Measurements from ENCODE around the gene RYR3. TPM values are rescaled to one million over a fixed set of nuclear protein-coding genes. Genes with fewer than 3 reads are reported as not detected.
A peak's percentile ranks its signal among the peaks of the same experiment; 100 is the strongest.

Gene RYR3
- total RNA-seq, 2 experiments from 2014 or later: not detected

GRCh38 chr15:33641069-33641468, 330.3 kb downstream of the RYR3 start:
- H3K4me1 Mint-ChIP-seq (ENCODE audit: low read depth): no peaks in the 10 kb centered on the region
- no peaks in the 10 kb centered on the region for H3K9me3 Mint-ChIP-seq
- H3K27ac Mint-ChIP-seq: no peak overlapping the region
- ChIA-PET POLR2A (no interaction called here), CTCF (interaction anchor here (1.4 kb wide), 1 partner anchor 8 kb away, joined by 4 read pairs; no protein-coding TSS in a partner anchor)
- no peak for DNase-seq
- no peak overlapping the region for H3K4me3 Mint-ChIP-seq
- peaks cover 4% of the 10 kb centered on the region for H3K27me3 Mint-ChIP-seq
- intact Hi-C loops (cut with micrococcal nuclease): no loop called here
- no peak for ATAC-seq
- no peak for TF ChIP-seq CTCF (IDR thresholded peaks at IDR 0.05)
- no peaks in the 10 kb centered on the region for H3K36me3 Mint-ChIP-seq (ENCODE audit: low read depth)

GRCh38 chr15:33644304-33644703, 333.5 kb downstream of the RYR3 start:
- no peak overlapping the region for H3K27ac Mint-ChIP-seq
- H3K4me3 Mint-ChIP-seq: no peak overlapping the region
- ChIA-PET CTCF (no interaction called here), POLR2A (no interaction called here)
- no peaks in the 10 kb centered on the region for H3K4me1 Mint-ChIP-seq (ENCODE audit: low read depth)
- no peak for TF ChIP-seq CTCF (IDR thresholded peaks at IDR 0.05)
- H3K27me3 Mint-ChIP-seq: peaks cover 2% of the 10 kb centered on the region
- no peak for ATAC-seq
- no peaks in the 10 kb centered on the region for H3K9me3 Mint-ChIP-seq
- H3K36me3 Mint-ChIP-seq (ENCODE audit: low read depth): no peaks in the 10 kb centered on the region
- intact Hi-C loops (cut with micrococcal nuclease): no loop called here
- no peak for DNase-seq

- Mint-ChIP-seq H3K27ac (no peak overlapping the region), H3K27me3 (peaks cover 2% of the 10 kb centered on the region), H3K4me3 (no peak overlapping the region), H3K36me3 (ENCODE audit: low read depth) (no peaks in the 10 kb centered on the region), H3K4me1 (ENCODE audit: low read depth) (no peaks in the 10 kb centered on the region), H3K9me3 (no peaks in the 10 kb centered on the region)
- intact Hi-C loops (cut with micrococcal nuclease): no loop called here
- POLR2A ChIA-PET: no interaction called here
- no peak for TF ChIP-seq CTCF (IDR thresholded peaks at IDR 0.05)
- CTCF ChIA-PET: no interaction called here
- DNase-seq: no peak
- no peak for ATAC-seq
Observed at GRCh38 chr15:33646744-33647143, 336.0 kb downstream of the RYR3 start.

- no peak for TF ChIP-seq CTCF (IDR thresholded peaks at IDR 0.05)
- H3K27ac Mint-ChIP-seq: peak overlapping the region; percentile 14
- no peaks in the 10 kb centered on the region for H3K4me1 Mint-ChIP-seq (ENCODE audit: low read depth)
- H3K9me3 Mint-ChIP-seq: no peaks in the 10 kb centered on the region
- H3K4me3 Mint-ChIP-seq: no peak overlapping the region
- DNase-seq: no peak
- no peaks in the 10 kb centered on the region for H3K27me3 Mint-ChIP-seq
- H3K36me3 Mint-ChIP-seq (ENCODE audit: low read depth): no peaks in the 10 kb centered on the region
- CTCF ChIA-PET: no interaction called here
- POLR2A ChIA-PET: no interaction called here
- peak; percentile 47 for ATAC-seq
- intact Hi-C loops (cut with micrococcal nuclease): no loop called here
Observed at GRCh38 chr15:33649217-33649933, 338.6 kb downstream of the RYR3 start.

- no peaks in the 10 kb centered on the region for H3K9me3 Mint-ChIP-seq
- POLR2A ChIA-PET: no interaction called here
Observed at GRCh38 chr15:33654860-33655259, 344.1 kb downstream of the RYR3 start.

More at GRCh38 chr15:33654860-33655259, 344.1 kb downstream of the RYR3 start:
- Mint-ChIP-seq H3K27ac (no peak overlapping the region), H3K36me3 (ENCODE audit: low read depth) (no peaks in the 10 kb centered on the region), H3K4me1 (ENCODE audit: low read depth) (no peaks in the 10 kb centered on the region), H3K27me3 (peaks cover 1% of the 10 kb centered on the region), H3K4me3 (no peak overlapping the region)
- no peak for ATAC-seq
- intact Hi-C loops (cut with micrococcal nuclease): no loop called here
- no peak for TF ChIP-seq CTCF (IDR thresholded peaks at IDR 0.05)
- CTCF ChIA-PET: no interaction called here
- DNase-seq: no peak
